ENCODE data around the gene PRKCA.

Gene PRKCA

DNA sequence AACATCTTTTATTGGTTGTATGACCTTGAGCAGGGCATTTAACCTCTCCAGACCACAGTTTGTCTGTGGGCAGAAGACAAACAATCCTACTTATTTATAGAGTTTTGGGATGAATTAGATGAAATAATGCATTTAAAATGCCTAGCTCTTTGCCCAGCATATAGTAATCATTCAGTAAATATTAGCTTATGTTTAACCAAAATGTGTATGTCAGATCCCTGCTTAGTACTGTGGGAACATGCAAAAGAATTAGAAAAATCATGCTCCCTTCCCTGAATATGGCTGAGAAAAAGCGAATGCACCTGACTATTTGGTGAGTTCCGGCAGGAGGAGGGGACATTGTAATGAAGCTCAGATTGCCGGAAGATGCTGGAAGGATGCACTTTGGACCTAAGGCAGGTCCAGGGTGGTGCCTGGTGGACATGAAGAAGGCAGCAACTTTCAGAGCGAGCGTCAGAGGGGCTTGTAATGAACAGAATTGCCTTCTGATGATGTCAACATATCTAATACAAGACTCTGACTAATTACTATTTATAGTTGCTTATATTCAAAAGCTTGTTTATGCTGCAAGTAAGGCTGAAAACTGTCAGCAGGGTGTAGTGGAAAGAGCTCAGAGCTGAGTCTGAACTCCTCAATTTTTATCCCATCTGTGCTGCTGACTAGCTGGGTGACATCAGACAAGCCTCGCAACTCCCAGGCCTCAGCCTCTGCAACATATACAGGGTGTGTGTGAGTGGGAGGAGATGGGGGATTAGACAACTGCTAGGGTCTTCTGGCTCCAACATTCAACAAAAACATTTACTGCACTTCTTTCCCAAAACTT lies 221.2 kb downstream of the PRKCA start:
- DNase-seq: no peak

DNA sequence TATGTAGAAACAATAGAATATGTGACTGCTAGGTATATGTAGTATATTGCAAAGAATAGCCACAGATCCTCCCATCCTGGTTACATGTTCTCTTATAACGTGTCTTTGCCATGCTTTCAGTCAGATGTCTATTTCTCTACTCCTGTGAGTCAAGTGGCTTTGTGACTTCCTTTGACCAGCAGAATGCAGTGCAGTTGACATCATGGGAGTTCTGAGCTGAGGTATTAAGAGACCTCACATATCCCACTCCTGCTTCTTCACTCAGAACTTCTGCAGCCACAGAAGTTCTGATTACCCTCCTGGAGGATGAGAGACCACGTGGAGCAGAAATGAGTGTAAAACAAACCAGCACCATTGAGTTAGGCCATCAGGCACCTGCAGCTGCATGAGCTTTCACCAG lies 222.5 kb downstream of the PRKCA start:
- DNase-seq: no peak

DNA sequence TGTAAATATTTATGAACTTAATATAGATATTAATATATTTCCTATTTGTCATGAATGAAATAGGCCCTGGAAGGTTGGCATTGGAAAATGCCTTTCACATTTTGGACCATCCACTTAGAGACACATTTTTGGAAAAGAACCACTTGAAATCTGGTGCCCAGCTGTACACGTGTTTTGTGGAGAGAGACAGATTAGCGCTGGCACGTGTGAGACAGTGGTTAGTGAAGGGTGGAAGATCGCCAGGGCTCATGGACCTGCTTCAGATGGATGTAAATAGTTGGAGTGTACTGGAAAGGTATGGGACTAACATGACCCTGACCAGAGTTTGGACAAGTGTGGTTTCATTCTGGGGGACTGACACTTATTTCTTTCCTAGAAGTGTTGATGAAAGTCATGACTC lies 222.9 kb downstream of the PRKCA start:
- no peak for DNase-seq

DNA sequence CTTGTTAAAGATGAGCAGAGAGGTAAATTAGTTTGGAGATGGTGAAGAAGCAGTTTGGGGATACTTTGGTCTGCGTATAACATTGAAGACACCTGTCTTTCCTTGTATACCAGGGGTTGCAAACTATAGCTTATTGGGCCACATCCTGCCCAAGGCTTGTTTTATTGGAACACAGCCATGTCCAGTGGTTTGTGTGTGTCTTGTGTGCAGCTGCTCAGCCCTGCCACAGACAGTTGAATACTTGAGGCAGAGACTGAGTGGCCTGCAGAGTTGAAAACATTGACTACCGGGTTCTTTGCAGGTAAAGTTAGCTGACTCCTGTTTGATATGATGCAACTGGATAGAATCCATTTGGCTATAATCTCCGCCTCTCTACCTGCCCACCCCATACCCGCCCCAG lies 224.4 kb downstream of the PRKCA start:
- DNase-seq: no peak

DNA sequence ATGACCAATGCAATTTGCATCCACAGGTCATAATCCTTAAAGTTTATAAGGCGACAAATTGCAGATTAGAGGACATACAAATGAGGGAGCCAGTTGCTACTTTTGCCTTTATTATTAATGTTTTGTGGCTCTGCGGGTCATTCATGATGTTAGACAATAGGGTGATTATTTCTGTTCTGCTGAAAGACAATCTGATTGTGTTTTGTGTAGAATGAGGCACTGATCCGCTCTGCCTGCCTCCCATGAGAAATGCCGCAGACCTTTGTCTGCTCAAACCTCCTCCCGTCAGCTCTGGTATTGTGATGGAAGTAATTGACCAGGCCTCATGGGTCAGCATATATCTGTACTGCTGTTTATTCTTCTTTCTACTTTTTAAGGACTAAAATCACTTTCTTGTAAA lies 224.9 kb downstream of the PRKCA start:
- no peak for DNase-seq

DNA sequence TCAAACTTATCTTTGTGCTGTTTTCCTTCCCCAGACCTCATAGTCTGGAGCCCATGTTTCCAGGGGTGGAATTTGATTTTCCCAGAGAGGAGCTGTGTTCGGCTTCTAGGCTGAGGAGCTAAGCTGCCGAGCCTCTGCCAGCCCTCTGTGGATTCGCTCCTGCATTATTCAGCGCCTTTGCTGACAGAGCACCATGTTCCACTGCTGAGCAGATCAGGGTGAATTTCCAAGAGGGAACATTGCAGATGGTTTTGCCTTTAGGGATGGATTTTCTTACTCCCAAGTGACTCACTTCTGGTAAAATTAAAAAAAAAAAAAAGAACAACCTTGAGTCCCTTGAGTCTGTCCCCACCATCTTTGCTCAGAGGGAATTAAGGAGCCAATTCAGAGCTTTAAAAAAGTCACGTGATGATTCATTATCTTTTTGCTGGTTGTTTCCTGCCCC lies 229.5 kb downstream of the PRKCA start:
- no peak for DNase-seq

DNA sequence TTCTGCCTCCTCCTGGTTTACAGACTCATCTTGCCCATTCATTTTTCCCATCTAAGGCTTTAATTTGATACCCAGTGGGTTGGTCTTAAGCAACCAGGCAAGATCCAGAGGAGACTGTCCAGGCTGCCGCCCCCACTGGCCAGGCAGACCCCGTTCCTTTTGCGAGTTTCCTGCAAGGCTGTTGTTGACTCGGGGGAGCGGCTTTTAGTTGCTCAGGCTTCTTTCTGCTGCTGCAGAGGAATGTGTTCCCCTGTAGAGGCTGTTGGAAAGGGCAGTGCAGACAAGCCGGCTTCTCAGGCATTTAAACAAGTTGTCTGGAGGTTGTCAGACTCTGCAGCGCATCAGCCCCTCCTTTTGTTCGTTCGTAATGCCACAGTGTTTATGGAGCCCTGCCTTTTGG lies 231.2 kb downstream of the PRKCA start:
- peak in 1 of 2 experiments; percentile 40 for DNase-seq

DNA sequence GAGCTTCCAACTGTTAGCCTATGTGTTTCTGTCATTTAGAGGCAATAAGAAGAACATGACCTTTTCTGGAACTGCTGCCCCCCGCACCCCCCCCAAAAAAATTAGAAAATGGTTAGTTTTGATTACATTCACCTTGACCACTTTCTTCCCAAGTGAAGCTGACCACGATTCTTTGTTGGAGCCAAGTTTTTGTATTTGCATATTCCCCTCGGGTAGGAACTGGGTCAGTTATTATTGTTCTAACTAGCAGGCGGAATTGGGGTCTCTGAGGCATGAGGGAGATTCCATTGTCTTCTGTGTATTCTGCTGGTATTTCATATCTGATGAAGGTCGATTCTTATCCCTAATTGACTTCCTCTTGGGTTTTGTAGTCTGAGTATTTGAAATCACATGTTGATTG lies 231.6 kb downstream of the PRKCA start:
- no peak for DNase-seq

DNA sequence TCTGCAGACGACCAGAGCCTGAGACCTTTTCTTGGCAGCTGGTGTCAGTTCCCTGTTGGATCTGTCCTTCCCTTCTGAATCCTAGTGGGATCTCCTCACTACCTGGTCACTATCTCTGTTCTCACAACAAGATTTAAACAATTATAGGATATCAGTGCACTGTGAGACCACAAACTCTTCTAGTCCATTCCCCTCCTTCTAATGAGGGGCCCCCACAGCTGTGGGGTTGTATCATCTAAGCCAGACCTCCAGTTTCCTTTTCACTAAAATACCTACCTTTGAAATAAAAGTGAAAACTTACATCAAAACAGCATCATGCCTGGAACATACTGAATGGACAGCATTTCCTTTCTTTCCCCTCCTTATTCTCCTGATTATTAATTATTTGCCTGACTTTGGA lies 233.2 kb downstream of the PRKCA start:
- no peak for DNase-seq

DNA sequence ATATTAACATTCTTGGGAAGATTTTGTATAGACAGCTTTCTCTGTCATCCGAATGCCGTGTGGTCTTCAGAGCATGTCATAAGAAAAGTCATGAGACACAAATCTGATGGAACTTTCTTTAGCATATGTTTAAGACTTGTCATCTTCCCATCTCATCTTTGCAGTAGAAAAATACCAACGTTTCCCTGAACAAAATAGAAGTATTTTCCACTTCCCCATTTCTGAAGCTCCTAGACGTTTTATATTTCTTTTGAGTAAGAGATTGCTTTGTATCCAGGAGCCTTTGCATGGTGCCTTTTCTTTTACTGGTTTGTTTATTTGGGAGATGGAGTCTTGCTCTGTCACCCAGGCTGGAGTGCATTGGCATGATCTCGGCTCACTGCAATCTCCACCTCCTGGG lies 235.1 kb downstream of the PRKCA start:
- DNase-seq: peak; percentile 81 to 86

DNA sequence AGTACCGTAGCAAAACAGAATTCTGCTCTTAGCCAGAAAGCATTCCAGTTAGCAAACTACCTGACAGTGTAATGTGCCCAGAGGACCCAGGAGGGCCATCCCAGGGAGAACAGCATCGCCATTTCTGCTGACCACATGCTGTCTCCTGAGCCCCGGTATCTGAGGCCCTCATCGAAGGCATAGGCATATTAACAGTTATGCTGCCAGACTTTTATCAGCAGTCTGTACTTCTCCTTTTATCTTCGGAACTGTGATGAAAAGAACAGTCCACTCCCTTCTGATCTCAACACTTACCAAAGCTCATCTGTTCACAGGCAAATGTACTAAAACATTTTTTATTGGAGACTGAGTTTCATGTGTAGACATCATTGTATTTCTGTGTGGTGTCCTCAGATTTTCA lies 236.4 kb downstream of the PRKCA start:
- peak; percentile 69 to 76 for DNase-seq

DNA sequence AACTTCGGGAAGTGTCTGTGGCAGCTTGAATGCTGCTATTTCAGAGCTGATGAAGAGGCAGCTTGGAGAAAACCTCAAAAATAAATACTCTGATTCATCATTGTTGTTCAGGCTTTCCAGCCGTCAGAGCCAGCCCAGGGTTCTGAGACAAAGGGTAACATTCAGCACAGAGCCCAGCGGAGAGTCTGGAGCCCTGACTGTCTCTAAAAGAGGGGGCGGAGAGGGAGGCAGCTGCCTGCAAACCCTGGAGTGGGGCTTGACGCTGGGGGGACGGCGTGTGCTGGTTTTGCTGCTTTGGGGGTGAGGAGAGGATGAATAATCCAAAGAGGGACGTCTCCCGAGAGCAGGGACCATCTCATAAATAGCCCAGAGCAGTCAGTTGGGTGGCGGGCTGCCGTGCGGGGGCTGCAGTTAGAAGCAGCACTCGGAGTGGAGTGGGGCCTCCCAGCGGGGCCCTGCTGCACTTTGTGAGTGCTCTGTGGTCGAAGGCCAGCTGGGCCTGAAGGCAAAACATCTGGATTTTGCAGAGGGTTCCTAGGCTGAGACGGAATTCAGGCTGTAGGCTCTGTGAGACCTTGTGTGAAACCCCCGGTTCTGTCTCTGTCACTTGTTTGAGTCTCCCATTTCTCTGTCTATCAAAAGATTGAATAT lies 237.8 kb downstream of the PRKCA start:
- peak; percentile 87 for DNase-seq

DNA sequence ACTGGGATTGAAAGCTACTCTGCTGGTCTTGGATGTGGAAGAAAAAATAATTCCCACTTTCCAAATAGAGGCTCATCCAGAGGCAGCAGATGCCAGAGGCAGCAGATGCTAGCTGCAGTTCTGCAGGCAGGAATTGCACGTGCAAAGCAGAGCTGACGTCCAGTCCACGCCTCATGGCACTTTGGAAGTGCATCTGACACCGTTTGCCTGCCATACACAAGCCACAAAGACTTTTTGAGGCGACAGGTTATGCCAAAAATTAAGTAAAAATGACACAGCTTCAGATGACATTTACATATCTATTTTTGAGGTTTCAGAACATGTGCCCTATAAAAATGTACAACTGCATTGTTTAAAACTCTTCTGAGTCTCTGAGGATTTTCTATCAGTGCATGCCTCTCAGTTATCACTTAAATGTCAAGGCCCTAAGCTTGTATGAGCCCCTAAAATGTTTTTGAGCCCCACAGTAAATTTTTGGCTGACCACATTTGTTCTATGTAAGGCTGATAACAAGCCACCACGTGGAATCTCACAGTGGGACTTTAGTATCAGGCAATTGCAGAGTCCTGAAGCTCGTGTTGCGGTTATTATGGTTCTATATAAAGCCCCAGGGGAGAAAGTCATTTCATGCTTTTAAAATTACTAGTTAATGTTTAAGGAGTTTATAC lies 239.2 kb downstream of the PRKCA start:
- DNase-seq: no peak

DNA sequence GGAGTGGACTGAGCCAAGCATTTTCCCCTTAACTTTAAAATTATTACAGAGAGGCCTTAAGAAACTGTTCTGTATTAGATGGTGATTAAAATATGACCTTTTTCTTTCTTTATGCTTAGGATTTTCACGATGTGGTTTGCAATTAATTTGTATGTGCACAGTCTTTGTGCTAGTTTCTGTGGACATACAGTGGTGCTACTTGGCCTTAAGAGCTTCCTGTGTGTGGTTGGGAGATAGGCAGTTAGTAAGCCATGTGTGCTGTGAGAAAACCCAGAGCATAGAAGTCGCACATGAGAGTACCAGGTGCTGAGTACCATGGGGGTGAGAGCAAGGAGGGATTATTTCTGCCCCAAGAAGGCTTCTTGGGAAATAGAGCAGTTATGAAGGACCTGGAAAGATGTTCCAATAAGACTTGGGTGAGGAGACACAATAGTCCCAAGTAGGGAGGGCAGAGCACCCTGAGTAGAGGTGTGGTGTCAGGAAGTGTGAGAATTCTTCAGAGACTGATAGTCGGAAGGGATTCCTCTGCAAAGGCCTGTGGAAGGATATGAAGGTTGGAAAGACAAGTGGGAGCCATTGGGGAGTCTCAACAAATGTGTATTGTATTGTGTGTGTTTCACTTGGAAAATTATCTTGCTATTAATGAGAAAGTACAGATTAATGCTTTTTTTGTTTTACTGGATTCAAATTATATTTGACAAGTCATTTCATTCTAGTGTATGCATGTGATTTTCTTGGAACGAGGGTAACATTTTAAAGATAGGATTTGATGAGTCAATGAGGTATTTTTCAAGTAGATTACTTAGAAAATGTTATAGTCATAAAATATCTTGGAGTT lies 239.9 kb downstream of the PRKCA start:
- peak; percentile 91 to 93 for DNase-seq

DNA sequence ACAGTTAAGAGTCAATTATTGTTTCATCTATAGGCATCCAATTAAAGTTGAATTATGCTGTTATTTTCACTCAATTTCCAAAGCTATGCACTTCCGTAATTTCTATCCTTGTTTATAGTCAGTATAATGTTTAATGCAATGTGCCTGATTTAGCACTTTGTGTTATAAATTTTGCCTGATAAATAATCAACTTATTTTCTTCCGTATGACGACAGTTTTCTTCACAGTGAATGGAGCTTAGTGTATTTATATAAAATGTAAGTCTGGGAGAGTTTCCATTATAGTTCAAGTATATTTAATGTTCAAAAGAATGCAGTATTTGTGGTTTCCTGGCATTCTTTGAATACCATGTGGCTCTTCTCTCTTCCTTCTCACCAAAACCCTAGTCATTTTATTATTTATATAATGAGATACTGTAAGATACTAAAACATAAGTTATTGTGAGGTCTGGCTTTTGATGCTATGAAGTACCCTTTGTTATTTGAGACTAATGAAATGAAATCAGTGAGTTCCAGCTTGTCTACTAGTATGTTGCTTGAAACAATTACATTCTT lies 240.6 kb downstream of the PRKCA start:
- DNase-seq: no peak

DNA sequence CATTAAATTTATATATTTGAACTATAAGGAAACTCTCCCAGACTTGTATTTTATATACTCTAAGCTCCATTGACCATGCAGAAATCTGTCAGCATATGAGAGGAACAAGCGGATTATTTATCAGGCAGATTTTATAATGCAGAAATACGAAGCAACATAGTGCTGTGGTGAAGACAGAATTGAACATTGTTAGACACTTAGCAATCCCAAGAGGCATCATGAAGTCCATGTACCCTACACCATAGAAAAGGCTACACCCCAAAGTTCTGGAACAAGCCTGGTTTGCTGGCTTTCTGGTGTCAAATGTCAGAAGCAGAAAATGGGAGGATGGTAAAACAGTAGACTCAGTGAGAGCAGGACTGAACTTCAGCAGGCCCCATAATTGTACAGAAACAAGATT lies 241.1 kb downstream of the PRKCA start:
- DNase-seq: no peak

DNA sequence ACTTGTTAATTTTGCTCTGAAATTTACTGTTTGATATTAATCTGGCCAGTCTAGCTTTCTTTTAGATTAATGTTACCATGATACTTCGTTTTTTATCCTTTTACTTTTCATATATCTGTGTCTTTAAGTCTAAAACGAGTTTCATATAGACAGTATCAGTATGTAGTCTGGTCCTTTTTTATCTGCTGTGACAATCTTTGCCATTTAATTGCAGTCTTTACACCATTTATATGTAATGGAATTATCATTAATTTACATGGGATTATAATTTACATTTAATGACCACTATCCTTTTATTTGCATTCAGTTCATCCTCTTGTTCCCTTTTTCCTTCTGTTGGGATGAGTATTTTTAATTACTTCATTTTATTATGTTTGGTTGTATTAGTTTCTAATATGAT lies 243.5 kb downstream of the PRKCA start:
- no peak for DNase-seq

DNA sequence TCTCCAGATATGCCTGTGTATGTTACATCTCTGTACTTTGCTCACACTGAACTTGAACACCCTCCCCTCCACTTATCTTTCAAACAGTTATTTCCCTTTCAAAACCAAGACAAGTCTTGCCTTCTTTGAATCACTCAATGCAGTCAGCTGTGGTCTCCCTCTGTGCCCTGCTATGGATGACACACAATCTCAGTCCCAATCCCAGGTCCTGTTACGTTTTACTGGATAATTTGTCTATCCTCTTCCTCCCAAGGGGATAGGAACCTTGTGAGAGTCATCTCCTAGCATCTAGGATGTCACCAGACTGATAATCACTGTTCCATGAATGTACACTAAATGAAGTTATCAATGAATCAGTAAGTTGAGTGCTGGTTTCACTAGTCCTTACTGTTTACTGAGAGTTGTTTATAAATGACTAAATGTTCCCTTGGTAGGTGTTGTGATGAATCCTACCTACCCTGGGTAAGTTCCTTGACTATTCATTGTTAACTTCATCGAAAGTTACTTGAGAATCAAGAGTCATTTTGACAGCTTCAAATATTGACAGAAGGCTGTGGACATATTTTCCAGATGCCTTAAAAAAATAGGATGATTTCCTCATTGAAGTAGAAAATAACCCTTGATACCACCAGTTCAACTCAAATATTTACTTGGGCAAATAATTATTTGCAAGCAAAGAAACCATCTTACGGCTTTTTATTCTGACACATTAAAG lies 244.9 kb downstream of the PRKCA start:
- no peak for DNase-seq

DNA sequence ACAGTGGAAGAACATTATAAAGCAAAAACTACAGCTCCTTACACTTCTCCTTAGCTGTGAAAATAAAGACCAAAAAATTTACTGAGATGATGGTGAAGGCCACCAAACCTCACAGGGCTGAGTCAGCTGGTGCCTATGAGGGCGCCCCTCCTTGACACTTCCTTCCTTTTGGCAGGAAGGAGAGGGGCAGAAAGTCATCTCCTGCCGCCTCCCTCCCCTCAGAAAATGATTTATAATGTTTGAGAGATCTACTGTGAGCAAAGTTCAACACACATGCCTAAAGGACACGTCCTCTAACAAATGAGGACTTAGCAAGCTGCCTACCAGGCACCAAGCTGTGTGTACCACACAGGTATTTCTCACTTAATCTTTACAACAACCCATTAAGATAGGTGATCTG lies 245.7 kb downstream of the PRKCA start:
- DNase-seq: peak; percentile 26 to 37

DNA sequence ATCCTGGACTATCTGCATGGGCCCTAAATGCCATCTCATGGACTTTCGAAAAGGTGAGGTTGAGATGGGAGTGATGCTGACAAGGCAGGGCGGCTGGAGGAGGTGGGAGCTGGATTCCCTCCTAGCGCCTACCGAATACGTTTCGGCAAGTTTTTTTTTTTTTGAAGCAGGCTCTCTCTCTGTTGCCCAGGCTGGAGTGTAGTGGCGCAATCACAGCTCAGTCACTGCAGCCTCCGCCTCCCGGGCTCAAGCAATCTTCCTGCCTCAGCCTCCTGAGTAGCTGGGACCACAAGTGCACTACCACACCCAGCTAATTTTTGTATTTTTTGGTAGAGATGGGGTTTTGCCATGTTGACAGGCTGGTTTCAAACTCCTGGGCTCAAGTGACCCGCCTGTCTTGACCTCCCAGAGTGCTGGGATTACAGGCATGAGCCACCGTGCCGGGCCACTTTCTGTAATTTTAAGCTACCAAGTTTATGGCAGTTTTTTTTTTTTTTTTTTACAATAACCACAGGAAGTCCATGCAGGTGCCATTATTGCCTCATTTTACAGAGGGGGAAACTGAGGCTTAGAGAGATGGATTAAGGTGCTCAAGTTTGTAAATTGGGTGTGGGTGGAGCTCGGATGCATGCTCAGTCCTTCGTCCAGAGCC lies 246.4 kb downstream of the PRKCA start:
- no peak for DNase-seq

DNA sequence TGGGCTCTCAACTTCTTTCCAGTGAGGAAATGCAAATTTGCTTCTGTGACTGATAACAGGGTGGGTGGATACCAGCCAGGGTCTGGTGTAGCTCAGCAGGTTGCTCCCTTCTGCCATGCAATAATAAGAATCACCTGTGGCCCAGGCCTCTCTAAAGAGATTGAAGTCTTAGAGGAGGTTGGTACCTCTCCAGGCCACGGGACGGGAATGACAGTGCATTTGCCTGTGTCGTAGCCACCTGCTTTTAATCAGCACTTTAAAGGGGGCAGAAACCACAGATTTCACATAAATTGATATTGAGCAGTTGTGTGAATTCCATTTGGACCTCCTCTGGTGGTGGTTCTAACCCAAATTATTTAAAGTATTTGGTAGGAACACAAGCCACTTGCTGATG lies 246.9 kb downstream of the PRKCA start:
- DNase-seq: no peak

Data from Kasumi-1 (cell line).